Ishikawa (cell line): Measurements from ENCODE around the gene ESAM.

Experiments
- CEBPB ChIP-seq: IDR thresholded peaks from 2 replicates; pipeline ENCODE4 v1.6.1; 2012
- CREB1 ChIP-seq: IDR thresholded peaks from 2 replicates; pipeline ENCODE4 v1.6.1; 2012; ENCODE audit warnings: low read depth
- EGR1 ChIP-seq: IDR thresholded peaks from 2 replicates; pipeline ENCODE4 v1.6.1; 2012
- EP300 ChIP-seq: IDR thresholded peaks from 2 replicates; pipeline ENCODE4 v1.6.1; 2012; ENCODE audit warnings: borderline replicate concordance
- FOXM1 ChIP-seq: IDR thresholded peaks from 2 replicates; pipeline ENCODE4 v1.6.1; 2012; ENCODE audit warnings: low read depth, borderline replicate concordance
- MAX ChIP-seq: IDR thresholded peaks from 2 replicates; pipeline ENCODE4 v1.6.1; 2012
- NFIC ChIP-seq: IDR thresholded peaks from 2 replicates; pipeline ENCODE4 v1.6.1; 2012
- RAD21 ChIP-seq: IDR thresholded peaks from 2 replicates; pipeline ENCODE4 v1.6.1; 2012; ENCODE audit warnings: low read depth
- REST ChIP-seq: IDR thresholded peaks from 2 replicates; pipeline ENCODE4 v1.6.1; 2012; ENCODE audit warnings: low read depth, mild to moderate bottlenecking
- TAF1 ChIP-seq: IDR thresholded peaks from 2 replicates; pipeline ENCODE4 v1.6.1; 2012; ENCODE audit warnings: low read depth, mild to moderate bottlenecking
- USF1 ChIP-seq: IDR thresholded peaks from 2 replicates; pipeline ENCODE4 v1.6.1; 2012
- ZBTB7A ChIP-seq: IDR thresholded peaks from 2 replicates; pipeline ENCODE4 v1.6.1; 2012; ENCODE audit warnings: low read depth

- no peak for TF ChIP-seq EP300
- TF ChIP-seq TAF1: no peak
- no peak for TF ChIP-seq EGR1
- no peak for TF ChIP-seq RAD21
- no peak for TF ChIP-seq CEBPB
- TF ChIP-seq REST: no peak
- TF ChIP-seq CREB1: no peak
- TF ChIP-seq ZBTB7A: no peak
- TF ChIP-seq USF1: no peak
- no peak for TF ChIP-seq FOXM1
- no peak for TF ChIP-seq MAX
- TF ChIP-seq NFIC: no peak
Observed at GRCh38 chr11:124798991-124799347, 36.9 kb upstream of the ESAM start.
